GM19193 (cell line): ENCODE data around the gene KSR1.
A peak's percentile ranks its signal among the peaks of the same experiment; 100 is the strongest.

Experiments
- POLR2A ChIP-seq: IDR thresholded peaks from 4 replicates; pipeline ENCODE4 v1.6.1; 2011; ENCODE audit not compliant: insufficient read depth, insufficient read length; ENCODE audit errors: extremely low read depth

Gene KSR1

DNA sequence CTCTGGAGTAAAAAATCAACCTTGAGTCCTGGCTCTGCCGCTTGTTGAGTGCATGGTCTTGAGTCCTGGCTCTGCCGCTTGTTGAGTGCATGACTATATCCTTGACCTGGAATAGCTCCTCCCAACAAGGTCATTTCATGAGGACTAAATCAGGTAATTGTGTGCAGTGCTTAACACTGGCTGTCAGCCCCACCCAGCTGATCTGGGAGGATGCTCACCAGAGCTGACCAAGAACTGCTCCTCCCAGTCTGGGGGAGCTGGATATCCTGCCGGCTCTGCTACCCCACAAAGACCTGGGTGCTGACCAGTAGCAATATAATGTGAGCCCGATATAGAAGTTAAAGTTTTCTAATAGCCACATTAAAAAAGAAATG is 154.0 kb downstream of the KSR1 start:
- TF ChIP-seq POLR2A: no peak

DNA sequence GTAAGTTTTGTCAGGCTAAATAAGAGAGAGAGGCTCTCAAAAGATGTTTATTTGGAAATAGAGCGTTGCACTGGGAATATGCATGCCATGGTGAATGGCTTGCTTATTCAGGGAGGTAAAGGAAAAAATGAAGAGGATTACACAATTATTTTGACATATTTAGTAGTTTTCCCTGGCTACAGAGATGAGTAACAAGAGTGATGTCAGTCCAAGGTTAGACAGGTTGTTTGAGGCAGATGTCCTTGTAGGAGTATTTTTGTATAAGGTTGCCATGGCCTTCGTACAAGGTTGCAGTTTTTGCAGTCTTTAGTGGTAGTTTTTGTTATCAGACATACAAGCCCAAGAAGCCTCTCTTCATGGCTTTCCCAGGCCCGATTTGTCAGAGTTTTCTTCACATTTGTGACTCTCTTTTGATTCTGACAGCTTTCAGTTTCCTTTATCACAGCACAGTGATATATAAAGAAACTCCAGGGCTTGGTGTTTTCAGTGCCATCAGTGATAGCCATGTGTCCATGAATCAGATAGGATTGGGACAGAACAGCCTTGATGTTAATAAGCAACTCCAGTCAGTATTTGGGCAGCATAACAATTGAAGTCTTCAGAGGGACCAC is 156.0 kb downstream of the KSR1 start:
- no peak for TF ChIP-seq POLR2A

- TF ChIP-seq POLR2A: no peak
These were observed 157.2 kb downstream of the KSR1 start for GRCh38 chr17:27613433-27613832.

GRCh38 chr17:27615121-27615520 is 158.9 kb downstream of the KSR1 start:
- no peak for TF ChIP-seq POLR2A

GRCh38 chr17:27616414-27616813 is 160.2 kb downstream of the KSR1 start:
- TF ChIP-seq POLR2A: no peak

DNA sequence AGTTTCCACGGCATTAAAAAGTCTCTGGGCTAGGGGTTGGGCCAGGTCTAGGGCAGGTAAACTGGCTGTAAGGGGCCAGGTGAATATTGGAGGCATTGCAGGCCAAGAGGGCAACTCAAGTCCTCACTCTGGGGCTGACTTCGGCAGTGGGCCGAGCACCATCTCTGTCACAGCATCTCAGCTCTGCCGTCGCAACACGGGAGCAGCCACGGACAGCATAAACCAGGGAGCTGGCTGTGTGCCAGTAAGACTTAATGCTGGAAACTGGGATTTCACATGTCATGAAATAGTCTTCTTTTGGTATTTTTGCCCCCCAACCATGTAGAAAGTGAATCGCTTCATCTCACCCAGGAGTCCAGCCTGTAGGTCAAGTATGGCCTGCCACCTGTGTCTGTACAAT is 162.2 kb downstream of the KSR1 start:
- TF ChIP-seq POLR2A: no peak

DNA sequence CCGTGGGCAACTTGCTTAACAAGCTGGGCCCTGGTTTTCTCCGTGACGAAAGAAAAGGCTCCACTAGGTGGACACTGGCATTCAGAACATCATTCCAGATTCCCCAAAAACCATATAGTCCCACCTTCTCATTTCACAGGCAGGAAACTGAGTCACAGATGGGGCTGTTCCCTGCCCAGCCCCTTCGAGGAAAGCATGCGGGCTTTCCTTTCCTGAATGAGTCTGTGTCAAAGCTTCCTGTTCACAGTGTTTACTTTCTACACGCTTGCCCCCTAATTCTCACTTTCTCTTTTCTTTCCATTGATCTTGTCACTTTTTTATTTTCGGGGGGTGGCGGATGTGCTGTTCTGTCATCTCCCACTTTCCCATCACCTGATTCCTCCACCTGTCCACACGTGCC is 164.5 kb downstream of the KSR1 start:
- TF ChIP-seq POLR2A: no peak

GRCh38 chr17:27621536-27621935 is 165.3 kb downstream of the KSR1 start:
- TF ChIP-seq POLR2A: no peak

DNA sequence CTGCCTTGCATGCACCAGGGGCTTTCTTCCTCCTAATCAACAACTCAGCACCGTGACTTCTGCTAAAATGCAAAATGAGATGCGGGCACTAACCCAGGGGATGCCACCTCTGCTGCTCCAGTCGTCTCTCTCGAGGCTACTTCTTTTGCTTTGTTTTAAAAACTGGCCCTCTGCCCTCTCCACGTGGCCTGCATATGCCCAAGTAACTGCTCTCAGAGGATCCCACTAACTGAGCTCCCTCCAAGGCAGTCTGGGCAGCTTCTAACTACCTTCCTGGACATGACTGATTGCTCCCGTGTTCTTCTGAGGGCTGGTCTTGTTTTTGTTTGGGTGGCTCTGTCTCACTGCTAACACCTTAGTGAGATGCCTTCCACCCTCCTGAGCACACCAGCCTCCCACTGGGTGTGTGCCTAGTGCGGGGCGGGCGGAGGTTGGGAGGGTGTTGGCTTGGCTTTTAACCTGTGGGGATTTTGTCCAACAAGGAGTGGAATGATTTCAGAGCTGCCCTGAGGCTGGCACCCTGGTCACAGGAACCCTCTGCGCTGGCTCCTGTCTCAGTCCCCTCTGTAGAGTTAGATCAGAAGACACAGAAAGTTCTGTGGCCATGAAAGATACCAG is 165.8 kb downstream of the KSR1 start:
- no peak for TF ChIP-seq POLR2A

DNA sequence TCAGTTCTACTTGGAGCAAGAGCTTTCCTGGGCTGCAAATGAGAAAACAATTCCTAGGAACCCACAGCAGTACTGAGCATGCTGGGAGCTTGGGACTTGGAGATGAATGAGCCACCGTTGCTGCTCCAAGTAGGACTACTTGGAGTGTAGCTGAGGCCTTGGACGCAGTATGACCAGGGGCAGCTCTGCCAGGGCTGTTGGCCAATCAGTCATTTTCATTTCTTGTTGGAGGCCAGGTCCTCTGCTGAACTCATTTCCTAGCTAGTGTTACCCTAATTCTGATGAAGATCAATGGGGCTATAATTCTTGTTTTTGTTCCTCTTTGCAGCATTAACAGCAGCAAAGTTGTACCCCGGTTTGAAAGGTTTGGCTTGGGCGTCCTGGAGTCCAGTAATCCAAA is 166.7 kb downstream of the KSR1 start:
- no peak for TF ChIP-seq POLR2A

- TF ChIP-seq POLR2A: no peak
These were observed 167.4 kb downstream of the KSR1 start for GRCh38 chr17:27623614-27624013.

- TF ChIP-seq POLR2A: no peak
These were observed 168.3 kb downstream of the KSR1 start for GRCh38 chr17:27624539-27624938.

GRCh38 chr17:27625856-27626255 is 169.6 kb downstream of the KSR1 start:
- no peak for TF ChIP-seq POLR2A

- TF ChIP-seq POLR2A: no peak
These were observed 171.3 kb downstream of the KSR1 start for GRCh38 chr17:27627514-27627913.

DNA sequence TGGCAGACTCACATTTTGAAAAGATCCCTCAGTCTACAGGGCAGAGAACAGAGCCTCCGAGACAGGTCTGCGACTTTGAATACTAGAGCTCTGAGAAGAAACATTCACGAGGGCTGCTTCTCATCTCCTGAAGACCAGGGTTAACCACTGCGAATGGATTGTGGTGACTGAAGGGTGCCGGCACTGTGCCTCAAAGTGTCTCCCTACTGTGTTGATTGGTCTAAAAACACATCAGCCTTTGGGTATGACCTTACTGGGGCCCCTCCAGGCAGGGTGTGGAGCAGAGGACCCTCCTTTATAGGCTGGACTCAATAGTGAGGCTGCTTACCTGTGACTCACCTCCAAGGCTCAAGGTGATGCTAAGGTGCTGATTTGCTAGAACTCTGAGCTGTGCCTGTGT is 172.1 kb downstream of the KSR1 start:
- no peak for TF ChIP-seq POLR2A

DNA sequence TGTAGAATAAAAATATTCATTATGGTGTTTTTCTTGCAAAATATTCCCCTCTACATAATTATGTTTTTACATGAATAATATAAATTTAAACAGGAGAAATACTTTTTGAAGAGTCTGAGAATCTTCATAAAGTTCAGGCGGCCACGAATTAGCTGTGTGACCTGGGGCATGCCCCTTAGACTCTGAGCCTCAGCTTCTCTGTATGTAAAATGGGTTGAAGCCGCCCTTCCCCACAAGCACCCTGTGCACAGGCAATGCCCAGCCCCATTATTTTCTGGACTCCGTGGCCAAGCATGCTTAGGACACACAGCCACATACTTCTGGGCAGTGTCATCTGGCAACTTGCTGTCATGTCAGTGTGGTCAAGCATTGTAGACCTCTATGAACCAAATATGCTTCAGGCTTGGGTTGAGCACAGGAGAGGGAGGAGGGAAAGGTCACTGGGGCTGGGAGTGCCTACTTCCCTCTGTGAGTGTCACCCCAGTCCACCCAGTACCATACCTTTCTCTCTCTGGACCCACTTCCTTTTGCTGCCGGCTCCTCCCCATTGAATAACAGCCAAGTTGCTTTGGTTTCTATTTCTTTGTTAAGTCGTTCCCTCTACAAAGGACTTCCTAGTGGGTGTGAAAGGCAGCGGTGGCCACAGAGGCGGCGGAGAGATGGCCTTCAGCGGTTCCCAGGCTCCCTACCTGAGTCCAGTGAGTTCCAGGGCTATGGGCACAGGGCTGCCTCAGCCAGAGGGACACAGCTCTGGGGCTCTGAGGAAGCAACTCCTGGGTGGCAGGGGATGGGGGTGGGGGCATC is 174.6 kb downstream of the KSR1 start, which contains the start of gene LGALS9:
TSS of gene LGALS9 (plus strand) at position 582 of the 804 bp plus-strand sequence. CDS start at position 660, 78 bp downstream.
- peak; percentile 57 for TF ChIP-seq POLR2A
